Gastroesophageal sphincter (tissue), 3 donors: Measurements from ENCODE around the gene BOK.

Experiments used
- POLR2A ChIP-seq, 2 donors: fragments of 450-650 bp; IDR thresholded peaks; one replicate each; pipeline ENCODE4 v1.6.1; 2017; ENCODE audit warnings: antibody characterized with exemption in 2 of 2, mild to moderate bottlenecking in 2 of 2, moderate library complexity in 1 of 2
- TF ChIP-seq, protein P1 (sequence below), 4 experiments: fragments of 200-600 bp in 2 of 4; fragments of 450-650 bp in 2 of 4; sonication (generic) in 1 of 4; IDR thresholded peaks; one replicate each; pipeline ENCODE4 v1.5.1; 2017 to 2019; ENCODE audit warnings: antibody characterized with exemption in 4 of 4, mild to moderate bottlenecking in 2 of 4, moderate library complexity in 2 of 4

- TF ChIP-seq, protein P1, sequence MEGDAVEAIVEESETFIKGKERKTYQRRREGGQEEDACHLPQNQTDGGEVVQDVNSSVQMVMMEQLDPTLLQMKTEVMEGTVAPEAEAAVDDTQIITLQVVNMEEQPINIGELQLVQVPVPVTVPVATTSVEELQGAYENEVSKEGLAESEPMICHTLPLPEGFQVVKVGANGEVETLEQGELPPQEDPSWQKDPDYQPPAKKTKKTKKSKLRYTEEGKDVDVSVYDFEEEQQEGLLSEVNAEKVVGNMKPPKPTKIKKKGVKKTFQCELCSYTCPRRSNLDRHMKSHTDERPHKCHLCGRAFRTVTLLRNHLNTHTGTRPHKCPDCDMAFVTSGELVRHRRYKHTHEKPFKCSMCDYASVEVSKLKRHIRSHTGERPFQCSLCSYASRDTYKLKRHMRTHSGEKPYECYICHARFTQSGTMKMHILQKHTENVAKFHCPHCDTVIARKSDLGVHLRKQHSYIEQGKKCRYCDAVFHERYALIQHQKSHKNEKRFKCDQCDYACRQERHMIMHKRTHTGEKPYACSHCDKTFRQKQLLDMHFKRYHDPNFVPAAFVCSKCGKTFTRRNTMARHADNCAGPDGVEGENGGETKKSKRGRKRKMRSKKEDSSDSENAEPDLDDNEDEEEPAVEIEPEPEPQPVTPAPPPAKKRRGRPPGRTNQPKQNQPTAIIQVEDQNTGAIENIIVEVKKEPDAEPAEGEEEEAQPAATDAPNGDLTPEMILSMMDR (IDR thresholded peaks at IDR 0.05): no peak
- TF ChIP-seq POLR2A (IDR thresholded peaks at IDR 0.05): no peak
Observed at GRCh38 chr2:241553981-241554380, 4.6 kb upstream of the BOK start.
